NCI-H2227 (cell line): ENCODE results near the gene ELMO2.

Source experiments
- DNase-seq: peaks from one replicate; lab custom pipeline; 2025; ENCODE audit not compliant: unreplicated experiment; lab: John Stamatoyannopoulos, UW

The ELMO2 gene, protein sequence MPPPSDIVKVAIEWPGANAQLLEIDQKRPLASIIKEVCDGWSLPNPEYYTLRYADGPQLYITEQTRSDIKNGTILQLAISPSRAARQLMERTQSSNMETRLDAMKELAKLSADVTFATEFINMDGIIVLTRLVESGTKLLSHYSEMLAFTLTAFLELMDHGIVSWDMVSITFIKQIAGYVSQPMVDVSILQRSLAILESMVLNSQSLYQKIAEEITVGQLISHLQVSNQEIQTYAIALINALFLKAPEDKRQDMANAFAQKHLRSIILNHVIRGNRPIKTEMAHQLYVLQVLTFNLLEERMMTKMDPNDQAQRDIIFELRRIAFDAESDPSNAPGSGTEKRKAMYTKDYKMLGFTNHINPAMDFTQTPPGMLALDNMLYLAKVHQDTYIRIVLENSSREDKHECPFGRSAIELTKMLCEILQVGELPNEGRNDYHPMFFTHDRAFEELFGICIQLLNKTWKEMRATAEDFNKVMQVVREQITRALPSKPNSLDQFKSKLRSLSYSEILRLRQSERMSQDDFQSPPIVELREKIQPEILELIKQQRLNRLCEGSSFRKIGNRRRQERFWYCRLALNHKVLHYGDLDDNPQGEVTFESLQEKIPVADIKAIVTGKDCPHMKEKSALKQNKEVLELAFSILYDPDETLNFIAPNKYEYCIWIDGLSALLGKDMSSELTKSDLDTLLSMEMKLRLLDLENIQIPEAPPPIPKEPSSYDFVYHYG

DNA sequence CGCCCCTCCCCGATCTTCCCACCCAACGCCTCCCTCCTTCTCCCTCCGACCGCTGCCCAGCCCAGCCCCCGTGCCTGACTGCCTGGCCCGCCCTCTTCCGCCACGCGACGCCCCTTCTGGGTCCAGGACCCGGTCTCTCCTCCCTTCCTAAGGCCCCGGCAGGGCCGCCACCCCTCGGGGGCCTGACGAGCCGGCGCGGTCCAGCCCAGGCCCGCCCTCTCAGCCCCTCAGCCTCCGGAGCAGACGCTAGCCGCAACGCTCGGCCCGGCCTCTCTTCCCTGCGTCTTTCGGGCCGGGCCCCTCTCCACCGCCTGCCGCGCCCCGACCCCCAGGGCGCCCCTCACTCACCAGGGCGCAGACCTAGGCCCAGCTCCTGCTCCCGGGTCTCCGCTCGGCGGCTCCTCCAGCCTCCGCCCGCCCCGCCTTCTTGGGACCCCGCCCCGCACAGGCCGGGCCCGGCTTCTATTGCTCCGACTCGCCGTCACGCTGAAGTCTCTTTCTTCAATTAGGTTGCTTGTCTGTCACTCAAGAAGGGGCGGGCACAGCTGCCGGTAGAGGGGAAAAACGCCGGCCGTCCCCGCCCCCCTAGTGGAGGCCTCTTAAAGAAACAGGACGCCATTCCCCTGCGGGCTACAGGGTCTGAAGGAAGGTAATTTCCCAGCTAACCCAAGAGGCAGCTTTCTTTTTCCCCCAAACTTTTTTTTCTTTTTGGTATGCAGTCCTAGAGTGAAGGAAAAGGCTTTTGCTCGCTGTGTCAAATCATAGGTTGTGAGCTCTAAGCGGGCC lies at the start of gene ELMO2:
Gene ELMO2 (minus strand): TSS at position 416 of the 786 bp plus-strand sequence. CDS start 12,133 bp downstream, outside the sequence.
- DNase-seq: peak; percentile 97

DNA sequence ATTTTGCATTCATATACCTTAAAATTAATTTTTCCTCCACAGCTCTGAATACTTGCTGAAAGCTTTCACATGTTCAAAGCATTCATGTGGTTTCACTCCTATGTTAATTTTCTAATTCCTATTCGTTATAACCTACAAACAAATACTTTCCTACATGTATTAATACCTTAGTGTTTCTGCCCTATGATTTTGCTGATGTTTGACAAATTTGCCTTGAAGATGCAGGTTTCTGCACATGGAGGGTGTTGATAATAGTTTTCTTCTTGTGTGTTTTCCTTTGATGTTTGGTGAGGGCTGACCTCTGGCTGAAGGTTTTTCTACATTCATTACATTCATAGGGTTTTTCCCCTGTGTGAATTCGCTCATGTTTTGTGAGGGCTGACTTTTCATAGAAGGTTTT lies 49.3 kb upstream of the ELMO2 start:
- no peak for DNase-seq

DNA sequence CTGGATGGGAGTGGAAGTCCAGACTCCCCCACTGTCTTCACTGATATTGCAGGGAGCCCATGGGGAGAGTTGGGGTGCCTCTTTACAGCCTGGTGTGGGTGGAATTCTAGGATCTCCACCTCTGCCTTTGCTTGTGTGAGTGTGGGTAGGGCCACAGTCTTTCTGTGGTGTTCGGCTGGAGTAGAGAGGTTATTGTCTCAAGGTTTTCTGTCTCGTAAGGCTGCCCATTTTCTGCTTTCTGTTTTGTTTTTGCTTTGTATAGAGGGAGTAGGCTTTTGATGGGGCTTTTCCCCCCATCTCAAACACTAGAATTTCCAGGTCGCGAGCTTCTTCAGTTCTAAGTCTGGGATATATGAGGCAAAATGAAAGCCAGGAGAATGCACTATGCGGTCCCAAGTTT lies 40.4 kb upstream of the ELMO2 start:
- DNase-seq: no peak

DNA sequence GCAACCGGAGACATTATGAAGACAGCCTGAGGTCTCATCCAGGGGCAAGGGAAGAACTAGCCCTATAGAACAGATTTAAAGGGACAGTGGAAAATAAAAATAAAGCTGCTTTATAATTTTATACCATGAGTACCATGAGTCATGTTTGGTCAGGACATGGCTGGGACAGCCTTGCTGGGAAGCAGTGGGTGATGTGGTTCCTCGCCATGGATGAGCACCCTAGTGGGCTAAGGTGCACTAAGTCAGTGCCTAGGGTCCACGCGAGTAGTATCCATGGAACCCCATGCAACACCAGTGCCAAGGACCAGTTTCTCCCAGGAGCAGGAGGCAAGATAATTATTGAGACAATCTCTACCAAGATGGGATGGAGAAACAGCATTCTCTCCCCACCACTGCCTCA lies 33.4 kb upstream of the ELMO2 start:
- DNase-seq: no peak

DNA sequence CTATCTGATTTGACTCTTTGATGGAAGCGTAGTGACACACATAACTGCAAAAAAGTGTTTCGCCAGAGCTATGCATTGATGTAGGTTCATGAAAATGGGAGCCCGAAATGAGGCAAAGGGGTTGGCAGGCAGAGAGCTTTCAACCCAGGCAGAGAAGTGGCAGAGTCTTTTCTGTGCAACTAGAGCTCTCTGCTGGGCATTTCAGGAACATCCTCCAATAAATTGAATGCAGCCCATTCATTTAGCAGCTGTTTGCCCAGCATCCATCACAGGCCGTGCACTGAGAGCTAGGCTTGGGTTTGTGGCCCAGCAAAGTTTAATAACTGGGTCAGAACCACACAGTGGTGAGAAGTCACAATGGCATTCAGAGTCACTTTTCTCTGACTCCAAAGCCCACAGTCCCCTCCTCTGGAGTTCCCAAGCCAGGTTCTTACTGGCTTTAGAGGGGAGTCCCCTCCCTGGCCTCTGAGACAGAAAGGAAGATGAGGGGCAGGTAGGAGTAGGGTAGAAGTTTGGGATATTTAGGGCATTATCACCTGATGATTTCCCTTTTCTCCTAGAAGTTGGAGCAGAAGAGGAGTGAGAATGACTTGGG lies 31.8 kb upstream of the ELMO2 start:
- peak; percentile 73 for DNase-seq

DNA sequence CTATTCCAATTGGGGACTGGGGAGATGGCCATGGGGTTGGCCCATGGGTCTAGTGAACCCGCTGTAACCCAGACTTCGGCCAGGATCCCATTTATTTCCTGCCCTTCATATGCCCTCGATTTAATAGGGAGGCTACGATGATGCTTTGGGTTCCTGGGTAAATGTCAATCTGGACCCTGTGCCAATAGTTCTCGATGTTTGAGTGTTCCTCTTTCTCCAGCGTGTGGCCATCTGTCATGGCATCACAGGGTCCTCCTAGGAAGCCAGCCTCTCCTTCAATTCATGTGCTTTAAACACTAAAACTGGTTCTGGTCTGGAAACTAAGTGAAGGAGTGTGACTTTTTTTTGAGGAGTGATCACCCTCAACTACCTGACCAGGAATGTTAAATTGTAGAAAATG lies 28.7 kb upstream of the ELMO2 start:
- no peak for DNase-seq

DNA sequence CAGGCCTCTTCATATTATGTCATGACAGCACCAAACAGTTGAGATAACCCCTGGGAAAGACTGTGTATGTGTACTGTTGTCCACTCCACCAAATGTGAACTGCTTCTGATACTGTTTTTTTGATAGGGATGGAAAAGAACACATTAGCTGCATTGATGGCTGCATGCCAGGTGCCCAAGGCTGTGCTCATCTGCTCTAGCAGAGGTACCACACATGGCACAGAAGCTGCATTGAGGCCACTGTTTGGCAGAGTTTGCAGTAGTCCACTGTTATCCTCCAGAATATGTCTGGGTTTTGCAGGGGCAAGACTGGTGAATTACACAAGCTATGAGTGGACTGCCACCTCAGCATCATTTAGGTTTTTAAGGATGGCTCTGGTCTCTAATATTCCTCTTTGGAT lies 28.2 kb upstream of the ELMO2 start:
- DNase-seq: no peak

DNA sequence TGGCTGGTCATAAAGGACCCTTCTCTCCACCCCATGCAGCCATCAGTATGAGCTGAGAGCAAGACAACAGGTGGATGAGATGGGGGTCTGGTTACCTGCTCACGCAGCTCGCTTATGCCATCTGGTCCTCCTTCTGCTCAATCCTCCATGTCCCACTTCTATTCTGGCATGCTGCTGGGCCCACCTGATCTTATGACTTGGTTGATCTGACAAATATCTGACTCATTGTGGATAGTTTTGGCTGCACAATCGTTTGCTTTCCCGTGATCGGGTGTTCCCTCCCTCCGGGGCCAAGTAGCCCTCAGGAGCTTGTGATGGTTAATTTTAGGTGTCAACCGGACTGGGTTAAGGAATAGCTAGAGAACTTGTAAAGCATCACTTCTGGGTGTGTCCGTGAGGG lies 26.6 kb upstream of the ELMO2 start:
- DNase-seq: no peak

DNA sequence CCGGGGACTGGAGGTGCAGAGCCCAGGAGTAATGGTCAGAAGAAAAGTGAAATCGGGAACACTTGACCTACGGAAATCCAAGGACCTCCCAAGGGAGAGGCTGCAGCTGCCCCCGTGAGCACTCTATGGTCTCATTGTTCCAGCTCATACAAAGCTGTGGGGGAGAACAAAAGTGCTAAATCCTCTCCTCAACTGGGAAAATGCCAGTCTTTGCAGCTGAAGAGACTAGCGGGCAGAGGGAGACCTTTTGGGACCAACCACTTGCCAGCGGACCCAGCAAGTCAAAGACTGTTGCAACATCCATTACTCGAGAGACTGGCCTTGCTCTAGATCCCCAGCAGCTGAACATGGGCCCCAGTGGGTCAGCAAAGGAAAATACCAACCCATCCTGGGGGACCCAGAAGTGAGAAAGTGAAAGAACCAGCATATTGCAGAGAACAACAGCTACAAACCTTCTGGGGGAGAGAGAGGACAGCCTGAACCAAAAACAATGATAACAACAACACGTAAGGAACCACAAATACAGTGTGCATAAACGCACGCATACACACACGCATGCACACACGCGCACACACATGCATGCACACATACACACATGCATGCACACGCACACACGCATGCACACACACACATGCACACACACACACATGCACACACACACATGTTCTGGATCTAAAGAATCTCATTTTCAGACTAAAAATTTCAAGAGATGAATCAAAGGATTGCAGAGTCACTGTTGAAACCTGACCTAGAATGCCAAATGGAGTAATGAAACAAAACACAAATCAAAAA lies 24.7 kb upstream of the ELMO2 start:
- DNase-seq: no peak

DNA sequence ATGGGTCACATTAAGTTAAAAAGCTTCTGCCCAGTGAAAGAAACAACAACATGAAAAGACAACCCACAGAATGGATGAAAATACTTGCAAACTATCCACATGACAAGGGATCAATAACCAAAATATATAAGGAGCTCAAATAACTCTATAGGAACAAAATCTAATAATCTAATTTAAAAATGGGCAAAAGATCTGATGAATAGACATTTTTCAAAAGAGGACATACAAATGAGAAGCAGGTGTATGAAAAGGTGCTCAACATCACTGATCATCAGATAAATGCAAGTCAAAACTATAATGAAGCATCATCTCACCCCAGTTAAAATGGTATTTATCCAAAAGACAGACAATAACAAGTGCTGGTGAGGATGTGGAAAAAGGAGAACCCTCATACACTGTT lies 21.0 kb upstream of the ELMO2 start:
- no peak for DNase-seq

DNA sequence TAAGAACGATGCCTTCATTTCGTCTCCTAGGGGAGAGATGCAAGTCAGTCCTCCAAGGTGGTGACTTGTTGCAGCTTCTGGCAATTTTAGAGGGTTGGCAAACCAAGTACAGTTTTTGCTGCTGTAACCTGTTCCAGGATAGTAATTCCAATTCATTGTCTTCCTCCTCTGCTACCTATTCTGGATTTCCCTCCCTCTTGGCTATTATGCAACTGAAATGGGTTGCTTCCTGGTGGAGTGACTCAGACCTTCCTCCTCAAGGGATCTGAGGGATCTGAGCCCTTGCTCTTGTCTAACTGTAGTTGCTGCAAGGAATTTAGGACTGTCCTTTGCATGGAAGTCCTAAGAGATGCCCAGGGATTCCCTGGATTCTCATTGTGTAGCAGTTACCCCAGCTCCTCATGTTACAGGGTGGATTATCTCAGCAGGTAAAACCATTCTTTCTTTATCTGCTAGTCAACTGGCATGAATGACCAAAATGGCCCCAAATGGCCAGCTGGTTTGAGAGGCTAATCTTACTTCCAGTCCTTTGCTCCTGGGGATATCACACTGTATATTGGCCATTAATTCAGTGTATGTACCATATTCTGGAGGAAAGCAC lies 17.6 kb upstream of the ELMO2 start:
- no peak for DNase-seq

DNA sequence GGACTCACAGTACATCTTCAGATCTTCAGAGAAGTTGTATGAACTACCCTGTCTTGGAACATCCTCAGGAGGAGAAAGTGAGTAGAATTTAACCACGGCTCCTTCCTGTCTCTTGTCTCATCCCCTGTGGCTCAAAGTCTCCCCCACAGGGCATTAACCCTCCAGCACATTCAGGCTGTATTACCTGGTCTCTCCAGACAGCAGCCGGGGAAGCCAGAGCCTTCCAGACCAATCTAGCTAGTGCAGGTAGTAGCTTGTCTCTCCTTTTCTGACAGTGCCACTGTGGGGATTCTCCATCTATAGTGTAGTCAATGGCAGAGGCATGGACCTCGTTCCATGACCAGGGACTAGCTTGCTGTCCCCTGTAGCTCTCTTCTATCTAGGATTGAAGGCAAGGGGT lies 16.9 kb upstream of the ELMO2 start:
- DNase-seq: no peak

DNA sequence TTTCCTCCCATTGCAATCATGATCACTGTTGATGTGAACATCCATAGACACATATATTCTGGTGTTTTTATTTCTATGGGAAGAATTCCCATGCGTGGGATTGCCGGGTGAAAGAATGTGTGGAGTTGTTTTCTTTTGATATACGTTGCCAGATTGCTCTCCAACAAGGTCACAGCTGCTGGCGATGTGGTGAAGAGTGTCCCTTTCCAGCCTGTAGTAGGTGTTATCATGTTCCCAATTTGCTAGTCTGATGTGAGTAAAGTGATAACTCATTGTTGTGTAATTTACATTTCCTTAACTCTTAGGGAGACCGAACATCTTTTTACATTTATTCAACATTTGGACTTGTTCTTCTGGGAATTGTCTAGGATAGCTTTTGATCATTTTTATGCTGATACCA lies 14.5 kb upstream of the ELMO2 start:
- no peak for DNase-seq

DNA sequence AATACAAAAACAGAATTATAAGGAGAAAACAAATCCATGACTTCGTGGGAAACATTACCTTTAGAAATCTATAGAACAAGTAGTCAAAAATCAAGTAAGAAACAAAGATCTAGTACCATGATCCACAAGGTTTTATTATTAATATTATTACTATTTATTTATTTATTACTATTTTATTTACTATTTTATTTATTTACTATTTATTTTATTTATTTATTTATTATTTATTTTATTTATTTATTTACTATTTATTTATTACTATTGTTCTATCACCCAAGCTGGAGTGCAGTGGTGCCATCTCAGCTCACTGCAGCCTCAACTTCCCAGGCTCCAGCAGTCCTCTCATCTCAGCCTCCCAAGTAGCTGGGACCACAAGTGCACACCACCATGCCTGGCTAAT lies 13.5 kb upstream of the ELMO2 start:
- no peak for DNase-seq

DNA sequence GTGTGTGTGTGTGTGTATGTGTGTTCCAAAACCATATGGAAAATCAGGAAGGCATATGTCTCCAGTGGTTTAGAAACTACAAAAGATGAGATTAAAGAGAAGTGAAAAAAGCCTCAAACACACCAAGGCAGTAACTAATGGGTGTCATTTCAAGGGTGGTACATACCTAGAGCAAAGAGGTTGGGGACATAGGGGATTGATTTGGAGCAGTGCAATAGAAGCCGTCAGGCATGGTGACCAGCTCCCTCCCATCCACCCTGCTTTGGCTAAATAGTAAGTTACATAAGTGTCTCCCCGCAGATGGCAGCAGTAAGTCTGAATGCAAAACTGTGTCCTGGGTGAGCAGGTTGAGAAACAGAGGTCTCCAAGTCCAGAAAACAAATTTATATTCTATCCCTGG lies 10.4 kb upstream of the ELMO2 start:
- no peak for DNase-seq

DNA sequence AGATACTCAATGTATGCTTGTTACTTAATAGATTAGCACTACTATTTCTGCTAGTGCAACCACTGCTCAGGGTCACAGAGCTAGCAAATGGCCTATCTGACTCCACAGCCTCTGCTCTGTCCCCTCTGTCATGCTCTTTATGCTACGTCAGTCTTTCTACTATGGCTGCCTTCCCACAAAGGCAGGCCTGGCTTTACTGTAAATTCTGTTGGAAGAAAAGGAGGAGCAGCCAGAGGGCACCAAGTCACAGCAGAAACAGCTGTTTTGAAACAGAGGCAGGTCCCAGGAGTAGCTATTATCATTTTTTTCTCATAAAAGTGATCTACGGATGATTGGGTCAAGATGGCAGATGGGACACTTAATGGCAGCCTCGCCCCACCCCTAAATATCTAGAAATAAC lies 10.0 kb upstream of the ELMO2 start:
- no peak for DNase-seq

DNA sequence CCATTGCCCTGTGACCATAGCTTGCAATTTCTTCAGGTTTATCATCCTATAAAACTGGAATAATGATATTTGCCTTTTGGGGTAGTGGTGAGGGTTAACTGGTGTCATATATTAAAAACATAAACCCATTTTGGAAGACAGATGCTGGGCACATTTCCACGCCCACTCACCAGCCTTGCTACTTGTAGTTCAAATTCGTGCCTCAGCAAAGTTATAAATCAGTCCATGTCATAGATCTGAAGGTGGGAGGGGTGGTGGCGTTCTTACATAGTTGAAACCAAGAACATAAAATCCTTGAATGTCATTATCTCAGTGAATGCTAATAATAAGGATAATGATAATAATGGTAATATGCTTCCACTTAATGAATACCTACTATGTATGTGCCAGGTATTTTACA lies 9.4 kb upstream of the ELMO2 start:
- DNase-seq: no peak

DNA sequence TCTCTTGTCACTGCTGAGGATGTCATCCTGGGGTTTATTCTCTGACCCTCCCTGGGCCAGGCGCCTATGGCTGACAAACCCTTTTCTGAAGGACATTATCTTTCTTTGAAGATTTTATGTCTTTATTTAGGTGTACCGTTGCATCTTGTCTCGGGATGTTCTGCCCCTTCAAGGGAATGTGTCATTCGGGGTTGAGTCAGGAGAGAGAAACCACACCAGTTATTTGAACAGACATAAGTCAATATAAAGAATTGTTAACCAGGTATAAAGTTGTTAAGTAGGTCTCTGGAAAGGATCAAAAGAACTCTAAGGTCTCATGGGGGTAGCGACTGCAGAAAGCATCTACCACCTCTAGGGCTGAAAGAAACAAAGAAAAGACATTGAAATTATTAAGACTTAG lies 8.2 kb upstream of the ELMO2 start:
- no peak for DNase-seq

DNA sequence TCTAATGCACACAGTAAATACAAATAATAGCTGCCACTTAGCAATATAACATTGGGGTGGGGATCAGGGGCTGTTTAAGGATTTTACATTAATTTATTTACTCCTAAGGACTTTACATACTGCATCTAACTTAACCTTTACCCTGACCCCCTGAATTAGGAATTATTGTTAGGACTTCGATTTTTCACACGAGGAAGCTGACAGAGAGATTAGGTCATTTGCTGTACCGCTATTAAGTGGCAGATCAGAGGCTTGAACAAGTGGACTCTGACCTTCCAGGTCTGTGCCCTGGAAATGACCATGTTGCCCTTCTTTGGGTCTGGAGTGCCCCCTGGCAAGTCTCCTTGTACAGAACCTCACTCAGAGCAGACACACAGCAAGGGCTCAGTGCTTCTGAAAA lies 5.2 kb upstream of the ELMO2 start:
- DNase-seq: no peak

DNA sequence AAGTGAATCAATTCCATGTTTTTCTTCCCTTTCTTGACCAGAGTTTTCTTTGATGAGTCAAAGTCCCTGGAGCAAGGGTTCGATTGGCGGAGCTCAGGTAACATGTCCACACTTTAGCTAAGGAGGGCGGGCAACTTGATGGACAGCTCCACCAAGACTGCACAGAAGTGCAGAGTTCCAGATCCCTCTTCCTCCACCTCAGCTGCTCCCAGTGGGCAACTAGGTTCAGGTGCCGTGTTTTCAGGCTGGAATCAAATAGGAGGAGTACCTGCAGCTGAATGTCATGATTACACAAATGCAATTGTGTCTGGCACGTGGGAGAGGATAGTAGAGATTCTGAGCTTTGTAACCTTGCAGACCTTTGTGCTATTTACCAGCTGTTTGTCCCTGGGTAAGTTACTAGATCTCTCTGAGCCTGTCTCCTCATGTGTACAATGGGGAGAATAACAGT lies 1.9 kb upstream of the ELMO2 start:
- no peak for DNase-seq
